GM21717 (cell line): Measurements from ENCODE around the gene YIPF1.
"Not testable (repeated sequence)": the region's sequence is repeated elsewhere in the genome, so short reads cannot be mapped to it uniquely, and the experiment has no call there.

Source experiments
- ATAC-seq: cut with Tn5 transposase; IDR thresholded peaks from one replicate; pipeline ENCODE4 v1.9.1; 2021; ENCODE audit warnings: mild to moderate bottlenecking, moderate library complexity; ENCODE audit not compliant: unreplicated experiment

Gene YIPF1

DNA sequence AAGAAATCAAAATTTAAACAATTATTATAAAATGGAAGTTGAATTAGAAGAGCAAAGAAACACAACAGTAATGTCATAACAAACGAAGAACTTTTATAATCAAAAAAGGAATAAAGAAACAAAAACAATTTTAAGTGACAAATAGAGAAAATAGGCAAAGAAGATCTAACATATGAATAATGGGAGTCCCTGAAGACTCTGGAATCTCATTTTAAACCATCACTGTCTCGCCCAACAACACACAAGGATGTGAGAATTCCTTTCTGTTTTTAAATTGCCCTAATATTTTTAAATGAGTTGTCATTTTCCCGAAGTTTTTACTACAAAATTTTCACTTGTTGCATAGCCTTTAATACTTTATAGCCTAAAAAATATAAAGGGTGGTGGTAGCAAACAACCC, 47.2 kb downstream of the YIPF1 start:
- ATAC-seq, result no peak

GRCh38 chr1:53838654-53838974, 51.0 kb downstream of the YIPF1 start:
- ATAC-seq, result no peak

DNA sequence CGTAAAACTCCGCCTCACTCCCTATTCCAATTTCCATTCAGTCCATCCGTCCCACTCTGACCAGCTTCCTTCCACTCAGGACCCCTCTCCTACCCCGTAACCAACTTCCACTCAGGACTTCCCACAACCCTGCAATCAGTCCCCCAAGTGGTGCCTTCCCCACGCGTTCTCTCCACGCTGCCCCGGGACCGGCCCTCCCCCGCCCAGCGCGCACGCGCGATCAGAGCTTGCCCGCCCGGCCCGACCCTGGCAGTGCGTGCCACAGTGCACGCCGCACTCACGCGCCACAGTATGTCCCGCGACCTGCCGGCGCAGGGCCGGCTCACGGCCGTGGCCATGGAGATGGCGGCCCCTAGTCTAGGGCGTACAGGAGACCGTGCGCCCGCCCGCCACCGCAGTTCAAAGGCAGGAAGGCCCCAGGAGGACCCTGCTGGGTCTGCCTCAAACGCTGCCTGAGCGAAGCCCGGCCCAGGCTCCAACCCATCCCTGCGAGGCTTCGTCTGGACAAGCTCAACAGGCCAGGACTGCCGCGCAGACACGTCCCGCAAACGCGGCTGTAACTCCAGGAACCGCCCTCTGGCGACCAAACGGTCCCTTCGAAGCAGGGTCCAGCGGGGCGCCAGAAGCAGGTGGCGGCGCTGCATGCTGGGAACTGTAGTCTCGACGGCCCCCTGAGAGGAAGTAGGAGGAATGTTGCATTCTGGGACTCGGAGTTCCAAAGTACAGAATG, 51.5 kb downstream of the YIPF1 start, which contains the start of gene NDC1:
TSS of gene NDC1 (minus strand) at position 373 of the 730 bp plus-strand sequence. CDS start at position 338, 35 bp downstream.
- peak; percentile 86 for ATAC-seq

GRCh38 chr1:53837646-53837923, 52.0 kb downstream of the YIPF1 start:
- ATAC-seq, result no peak

DNA sequence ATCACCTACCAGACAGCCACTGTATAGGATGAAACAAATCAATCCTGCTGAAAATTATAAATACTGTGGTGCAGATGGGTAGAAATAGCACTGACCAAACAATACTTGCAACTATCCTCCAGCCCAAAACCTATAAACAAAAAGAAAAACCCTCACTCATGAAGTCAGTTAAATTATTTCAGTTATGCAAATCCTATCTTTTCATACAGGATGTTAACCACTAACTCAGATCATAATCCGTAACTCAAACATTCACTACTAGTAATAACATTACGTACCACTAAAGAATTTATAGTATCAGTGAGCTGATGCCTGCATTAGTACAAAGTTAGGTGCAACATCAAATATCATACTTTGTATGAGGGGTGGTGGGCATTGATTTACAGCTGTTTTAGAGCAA, 54.1 kb downstream of the YIPF1 start:
- no peak for ATAC-seq

- no peak for ATAC-seq
These were observed 54.8 kb downstream of the YIPF1 start for GRCh38 chr1:53834776-53835175.

GRCh38 chr1:53833393-53833792, 56.2 kb downstream of the YIPF1 start:
- no peak for ATAC-seq

- no peak for ATAC-seq
These were observed 63.2 kb downstream of the YIPF1 start for GRCh38 chr1:53826367-53826766.

DNA sequence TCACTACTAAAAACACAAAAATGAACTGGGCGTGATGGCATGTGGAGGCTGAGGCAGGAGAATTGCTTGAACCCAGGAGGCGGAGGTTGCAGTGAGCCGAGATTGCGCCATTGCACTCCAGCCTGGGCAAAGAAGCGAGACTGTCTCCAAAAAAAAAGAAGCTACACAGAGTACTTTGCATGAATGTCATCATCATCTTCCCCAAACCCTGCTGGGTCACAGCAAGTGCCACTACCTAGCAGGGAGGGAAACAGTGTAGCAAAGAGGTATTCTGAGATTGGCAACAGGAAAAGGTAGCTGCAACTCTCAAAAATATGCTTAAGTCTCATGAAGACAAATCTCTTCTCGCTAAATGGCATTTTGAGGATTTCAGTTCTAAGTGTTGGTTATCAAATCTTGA, 64.3 kb downstream of the YIPF1 start:
- no peak for ATAC-seq

DNA sequence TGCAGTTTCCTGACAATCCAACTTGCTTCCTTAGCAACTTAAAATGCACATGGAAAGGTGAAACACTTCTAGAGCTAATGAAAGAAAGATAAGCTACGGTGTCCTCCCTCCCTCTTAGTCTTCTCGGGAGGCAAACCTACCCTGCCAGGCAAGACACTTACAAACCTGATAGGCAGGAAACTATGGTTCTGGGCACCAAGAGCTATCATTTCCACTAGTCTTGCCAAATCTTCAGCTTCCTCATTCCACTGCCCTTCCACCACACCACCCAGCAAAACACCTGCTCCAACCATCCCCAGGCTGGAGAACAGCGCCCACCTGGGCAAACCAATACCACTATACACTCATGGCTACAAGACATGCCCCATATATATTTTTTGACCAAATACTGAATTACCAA, 66.7 kb downstream of the YIPF1 start:
- no peak for ATAC-seq

DNA sequence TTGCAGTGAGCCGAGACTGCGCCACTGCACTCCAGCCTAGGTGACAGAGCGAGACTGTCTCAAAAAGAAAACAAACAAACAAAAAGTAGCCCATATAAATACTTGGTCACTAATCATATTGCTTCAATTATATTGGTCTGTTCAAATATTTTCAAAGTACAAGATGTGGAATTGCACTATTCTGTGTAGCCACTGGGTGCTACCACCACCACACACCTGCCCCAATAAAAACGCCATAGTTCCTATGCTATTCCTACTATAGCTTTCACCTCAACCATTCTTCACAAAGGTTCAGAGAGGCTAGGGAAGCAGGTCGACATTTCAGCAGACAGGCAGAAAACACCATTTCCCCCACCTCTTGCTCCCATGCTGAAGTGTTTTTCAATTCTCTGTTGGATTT, 68.2 kb downstream of the YIPF1 start:
- ATAC-seq, result no peak

DNA sequence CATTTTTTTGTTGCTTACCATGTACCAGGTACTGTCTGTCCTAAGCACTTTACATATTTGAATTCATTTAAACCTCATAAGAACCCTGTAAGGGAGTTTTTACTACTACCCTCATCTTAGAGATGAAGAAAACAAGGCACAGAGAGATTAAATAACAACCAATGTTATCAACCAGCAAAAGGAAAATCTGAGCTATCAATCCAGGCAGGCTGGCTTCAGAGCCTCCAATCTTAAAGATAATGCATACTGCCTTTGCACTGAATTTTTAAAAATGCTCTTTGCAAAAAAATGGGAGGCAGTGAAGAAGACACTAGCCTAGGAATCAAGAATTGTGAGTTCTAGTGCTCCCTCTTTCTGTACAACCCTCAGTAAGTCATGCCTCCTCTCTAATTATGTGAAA, 70.2 kb downstream of the YIPF1 start:
- no peak for ATAC-seq

DNA sequence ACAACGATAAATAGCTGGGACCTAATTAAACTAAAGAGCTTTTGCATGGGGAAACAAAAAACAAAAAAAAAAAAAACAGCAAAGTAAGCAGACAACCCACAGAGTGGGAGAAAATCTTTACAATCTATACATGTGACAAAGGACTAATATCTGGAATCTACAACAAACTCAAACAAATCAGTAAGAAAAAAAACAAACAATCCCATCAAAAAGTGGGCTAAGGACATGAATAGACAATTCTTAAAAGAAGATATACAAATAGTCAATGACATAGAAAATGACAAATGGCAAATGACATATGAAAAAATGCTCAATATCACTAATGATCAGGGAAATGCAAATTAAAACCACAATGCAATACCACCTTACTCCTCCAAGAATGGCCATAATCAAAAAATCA, 73.0 kb downstream of the YIPF1 start:
- not testable (repeated sequence) for ATAC-seq

DNA sequence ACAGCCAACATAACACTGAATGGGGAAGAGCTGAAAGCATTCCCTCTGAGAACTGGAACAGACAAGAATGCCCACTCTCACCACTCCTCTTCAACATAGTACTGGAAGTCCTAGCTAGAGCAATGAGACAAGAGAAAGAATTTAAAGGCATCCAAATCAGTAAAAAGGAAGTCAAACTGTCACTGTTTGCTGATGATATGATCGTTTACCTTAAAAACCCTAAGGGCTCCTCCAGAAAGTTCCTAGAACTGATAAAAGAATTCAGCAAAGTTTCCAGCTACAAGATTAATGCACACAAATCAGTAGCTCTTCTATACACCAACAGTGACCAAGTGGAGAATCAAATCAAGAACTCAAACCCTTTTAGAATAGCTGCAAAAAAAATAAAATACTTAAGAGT, 74.1 kb downstream of the YIPF1 start:
- not testable (repeated sequence) for ATAC-seq

DNA sequence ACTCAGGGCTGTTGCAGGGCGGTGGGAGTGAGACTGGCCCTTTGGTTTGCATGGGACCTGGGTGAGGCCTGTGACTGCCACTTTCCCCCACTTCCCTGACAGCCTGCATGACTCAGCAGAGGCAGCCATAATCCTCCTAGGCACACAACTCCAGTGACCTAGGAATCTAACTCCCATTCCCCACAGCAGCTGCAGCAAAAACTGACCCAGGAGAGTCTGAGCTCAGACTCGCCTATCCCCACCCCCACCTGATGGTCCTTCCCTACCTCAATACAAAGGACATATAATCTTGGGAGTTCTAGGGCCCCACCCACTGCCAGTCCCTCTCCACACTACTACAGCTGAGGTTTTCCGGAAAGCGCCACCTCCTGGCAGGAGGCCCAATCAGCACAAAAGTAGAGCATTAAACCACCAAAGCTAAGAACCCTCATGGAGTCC, 78.2 kb downstream of the YIPF1 start:
- ATAC-seq, result no peak

GRCh38 chr1:53810497-53810896, 79.1 kb downstream of the YIPF1 start:
- ATAC-seq, result no peak

DNA sequence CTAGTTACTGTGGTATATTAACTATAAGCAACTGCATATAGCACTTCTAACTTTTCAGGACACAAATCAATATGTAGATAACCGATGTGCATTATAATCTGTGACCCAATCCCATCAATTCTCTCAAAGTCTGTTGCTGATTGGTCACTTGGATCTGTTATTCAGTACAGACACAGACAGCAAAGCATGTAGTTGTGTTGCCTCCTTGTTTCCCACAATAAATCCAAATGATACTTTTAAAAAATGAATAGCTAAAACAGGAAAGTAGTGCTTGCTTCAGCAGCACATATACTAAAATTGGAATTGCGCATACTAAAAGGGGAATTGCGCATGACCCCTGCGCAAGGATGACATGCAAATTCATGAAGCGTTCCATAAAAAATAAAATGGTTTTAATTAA, 79.6 kb downstream of the YIPF1 start:
- no peak for ATAC-seq

- no peak for ATAC-seq
These were observed 81.7 kb downstream of the YIPF1 start for GRCh38 chr1:53807916-53808315.

DNA sequence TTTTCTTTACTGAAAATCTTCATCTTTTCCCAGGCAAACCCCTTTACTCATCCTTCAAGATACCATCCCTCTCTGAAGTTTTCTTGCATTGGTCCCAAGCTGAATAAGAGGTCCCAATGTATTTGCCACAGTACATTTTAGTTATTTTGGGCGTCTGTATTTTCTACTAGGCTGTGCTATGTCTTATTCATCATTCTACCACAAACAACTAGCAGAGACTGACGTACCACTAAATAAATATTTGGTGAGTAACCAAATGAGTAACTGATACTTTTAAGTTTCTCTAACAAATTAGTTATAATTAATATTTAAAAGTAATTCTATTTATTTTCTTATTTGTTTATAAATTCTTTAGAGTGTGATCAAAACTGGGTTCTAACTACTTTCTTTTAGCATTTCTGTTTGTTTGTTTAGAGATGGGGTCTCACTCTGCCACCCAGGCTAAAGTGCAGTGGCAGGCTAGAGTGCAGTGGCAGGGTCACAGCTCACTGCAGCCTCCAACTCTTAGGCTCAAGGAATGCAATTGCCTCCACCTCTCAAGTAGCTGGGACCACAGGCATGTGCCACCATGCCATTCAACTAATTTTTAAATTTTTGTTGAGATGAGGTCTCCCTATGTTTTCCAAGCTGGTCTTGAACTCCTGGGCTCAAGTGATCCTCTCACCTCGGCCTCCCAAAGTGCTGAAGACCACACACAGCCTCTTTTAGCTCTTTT, 84.6 kb downstream of the YIPF1 start:
- no peak for ATAC-seq

- ATAC-seq, result no peak
These were observed 85.4 kb downstream of the YIPF1 start for GRCh38 chr1:53804181-53804580.
